SU-DHL-6 (cell line): ENCODE measurements around the gene CAPN12.

Experiments
- CTCF ChIP-seq: fragments of 200-600 bp; sonication (generic); IDR thresholded peaks from one replicate; pipeline ENCODE4 v1.5.1; 2017; ENCODE audit warnings: antibody characterized with exemption, mild to moderate bottlenecking, low read length, moderate library complexity; ENCODE audit not compliant: insufficient read depth, poor library complexity, severe bottlenecking
- EZH2phosphoT487 ChIP-seq: fragments of 200-600 bp; sonication (generic), shearing (Covaris generic); conservative IDR thresholded peaks from 2 replicates; pipeline ENCODE4 v1.6.1; 2018; ENCODE audit warnings: mild to moderate bottlenecking, antibody characterized with exemption, low read length, moderate library complexity, mixed read lengths

- no peak for TF ChIP-seq CTCF
- no peak for TF ChIP-seq EZH2phosphoT487
Observed at GRCh38 chr19:38781058-38781457, 36.8 kb upstream of the CAPN12 start.
